Calu3 (cell line): ENCODE data around the gene TMEM178B. TPM values are rescaled to one million over a fixed set of nuclear protein-coding genes. Genes with fewer than 3 reads are reported as not detected.

Experiments
- BruUV-seq: library from RNA; stranded (reverse); fragments of 400-500 nt; replicated peaks from 2 replicates; lab custom pipeline; 2021; lab: Mats Ljungman, UMichigan
- CTCF ChIA-PET: fragments of 300-600 bp; sonication (Branson Sonifier 250); formaldehyde crosslinking; loops from one replicate; lab custom pipeline; 2022; ENCODE audit warnings: antibody characterized with exemption; lab: Charles Lee
- DNase-seq: peaks from one replicate; pipeline ENCODE4 v3.0.0; 2022
- H3K27ac Mint-ChIP-seq: one replicate; pipeline ENCODE4 v1.8.0; 2022; ENCODE audit warnings: mixed read lengths; ENCODE audit not compliant: unreplicated experiment
- H3K27me3 Mint-ChIP-seq: one replicate; pipeline ENCODE4 v1.8.0; 2022; ENCODE audit warnings: mixed read lengths; ENCODE audit not compliant: unreplicated experiment
- H3K36me3 Mint-ChIP-seq: one replicate; pipeline ENCODE4 v1.8.0; 2022; ENCODE audit warnings: mild to moderate bottlenecking, moderate library complexity, mixed read lengths; ENCODE audit not compliant: insufficient read depth, unreplicated experiment
- H3K4me1 Mint-ChIP-seq: one replicate; pipeline ENCODE4 v1.8.0; 2022; ENCODE audit warnings: mild to moderate bottlenecking, low read depth, mixed read lengths; ENCODE audit not compliant: unreplicated experiment
- H3K4me3 Mint-ChIP-seq: one replicate; pipeline ENCODE4 v1.8.0; 2022; ENCODE audit warnings: mild to moderate bottlenecking, low read depth, moderate library complexity, mixed read lengths; ENCODE audit not compliant: unreplicated experiment
- H3K9me3 Mint-ChIP-seq: one replicate; pipeline ENCODE4 v1.8.0; 2022; ENCODE audit warnings: low read depth, mixed read lengths; ENCODE audit not compliant: unreplicated experiment
- CTCF ChIP-seq: fragments of 200-600 bp; IDR thresholded peaks from one replicate; pipeline ENCODE4 v1.8.0; 2022; ENCODE audit warnings: antibody characterized with exemption; ENCODE audit not compliant: unreplicated experiment
- intact Hi-C: fragments of 100-400 bp; cut with micrococcal nuclease; formaldehyde crosslinking; loops from one replicate; pipeline ENCODE4 v1.10.0; 2022; ENCODE audit not compliant: unreplicated experiment
- total RNA-seq: library from RNA; stranded (reverse); gene quantifications from 2 replicates; pipeline ENCODE4 v1.2.3, GENCODE V29; 2022

The TMEM178B gene
- total RNA-seq, 1 experiment from 2014 or later = 1.5 TPM

GRCh38 chr7:141417506-141417905 lies 343.6 kb downstream of the TMEM178B start:
- Mint-ChIP-seq H3K27me3 (no peaks in the 10 kb centered on the region), H3K4me3 (no peak overlapping the region)
- intact Hi-C loops = no loop called here

GRCh38 chr7:141418066-141418465 lies 344.2 kb downstream of the TMEM178B start:
- H3K4me3 Mint-ChIP-seq = no peak overlapping the region
- intact Hi-C loops = no loop called here
- CTCF ChIA-PET = no interaction called here
- H3K36me3 Mint-ChIP-seq = no peaks in the 10 kb centered on the region
- DNase-seq = no peak
- no peak for TF ChIP-seq CTCF
- H3K4me1 Mint-ChIP-seq = no peaks in the 10 kb centered on the region
- peaks cover 5% of the 10 kb centered on the region for H3K9me3 Mint-ChIP-seq
- H3K27ac Mint-ChIP-seq = no peak overlapping the region
- no peaks in the 10 kb centered on the region for H3K27me3 Mint-ChIP-seq
- BruUV-seq = no TSS peak

More at GRCh38 chr7:141417506-141417905, 343.6 kb downstream of the TMEM178B start:
- no TSS peak for BruUV-seq
- TF ChIP-seq CTCF = no peak
- CTCF ChIA-PET = no interaction called here
- DNase-seq = no peak
- no peaks in the 10 kb centered on the region for H3K36me3 Mint-ChIP-seq
- H3K9me3 Mint-ChIP-seq = peaks cover 5% of the 10 kb centered on the region
- no peak overlapping the region for H3K27ac Mint-ChIP-seq
- no peaks in the 10 kb centered on the region for H3K4me1 Mint-ChIP-seq

DNA sequence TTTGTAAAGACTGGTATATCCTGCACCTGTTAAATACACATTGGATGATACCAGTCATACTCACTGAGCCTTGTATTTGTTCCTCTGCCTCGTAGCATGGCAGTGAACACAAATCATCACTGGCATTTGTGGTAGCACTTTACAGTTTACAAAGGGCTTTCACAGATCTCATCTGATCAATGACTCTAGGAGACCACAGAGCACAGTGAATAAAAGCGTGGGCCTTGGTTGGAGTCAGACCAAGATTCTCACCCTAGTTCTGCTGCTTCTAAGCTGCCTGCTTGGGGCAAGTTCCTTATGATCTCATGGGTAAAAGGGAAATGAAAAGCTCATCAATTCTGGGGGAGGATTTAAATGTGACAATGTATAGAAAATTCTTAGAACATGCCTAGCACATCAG lies 347.4 kb downstream of the TMEM178B start:
- CTCF ChIA-PET = interaction anchor here (0.6 kb wide), 1 partner anchor 1162 kb away, joined by 3 read pairs; no protein-coding TSS in a partner anchor
- no peak for DNase-seq
- no TSS peak for BruUV-seq
- Mint-ChIP-seq H3K27ac (no peak overlapping the region), H3K27me3 (no peaks in the 10 kb centered on the region), H3K9me3 (peaks cover 10% of the 10 kb centered on the region), H3K36me3 (no peaks in the 10 kb centered on the region), H3K4me3 (no peak overlapping the region), H3K4me1 (no peaks in the 10 kb centered on the region)
- no peak for TF ChIP-seq CTCF
- intact Hi-C loops = no loop called here

DNA sequence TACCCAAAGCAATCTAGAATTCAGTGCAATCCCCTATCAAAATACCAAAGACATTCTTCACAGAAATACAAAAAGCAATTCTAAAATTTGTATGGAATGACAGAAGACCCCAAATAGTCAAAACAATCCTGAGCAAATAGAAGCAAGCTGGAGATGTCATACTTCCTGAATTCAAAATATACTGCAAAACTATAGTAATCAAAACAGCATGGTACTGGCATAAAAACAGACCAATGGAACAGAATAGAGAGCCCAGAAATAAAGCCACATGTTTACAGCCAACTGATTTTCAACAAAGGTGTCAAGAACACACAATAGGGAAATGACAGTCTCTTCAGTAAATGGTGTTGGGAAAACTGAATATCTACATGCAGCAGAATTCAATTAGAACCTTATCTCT lies 353.3 kb downstream of the TMEM178B start:
- no peak for TF ChIP-seq CTCF
- BruUV-seq = no TSS peak
- Mint-ChIP-seq H3K4me1 (no peaks in the 10 kb centered on the region), H3K9me3 (peaks cover 10% of the 10 kb centered on the region), H3K4me3 (no peak overlapping the region), H3K27me3 (no peaks in the 10 kb centered on the region), H3K27ac (no peak overlapping the region), H3K36me3 (no peaks in the 10 kb centered on the region)
- no peak for DNase-seq
- CTCF ChIA-PET = no interaction called here
- intact Hi-C loops = no loop called here
